ENCODE results near the gene THSD4. TPM values are rescaled to one million over a fixed set of nuclear protein-coding genes. Genes with fewer than 3 reads are reported as not detected.

The THSD4 gene
- total and polyA plus RNA-seq, 2 of the 8 experiments (the other 6 are each of a cell fraction or from before 2014, with no cell fraction given): 2.5 to 6.2 TPM

DNA sequence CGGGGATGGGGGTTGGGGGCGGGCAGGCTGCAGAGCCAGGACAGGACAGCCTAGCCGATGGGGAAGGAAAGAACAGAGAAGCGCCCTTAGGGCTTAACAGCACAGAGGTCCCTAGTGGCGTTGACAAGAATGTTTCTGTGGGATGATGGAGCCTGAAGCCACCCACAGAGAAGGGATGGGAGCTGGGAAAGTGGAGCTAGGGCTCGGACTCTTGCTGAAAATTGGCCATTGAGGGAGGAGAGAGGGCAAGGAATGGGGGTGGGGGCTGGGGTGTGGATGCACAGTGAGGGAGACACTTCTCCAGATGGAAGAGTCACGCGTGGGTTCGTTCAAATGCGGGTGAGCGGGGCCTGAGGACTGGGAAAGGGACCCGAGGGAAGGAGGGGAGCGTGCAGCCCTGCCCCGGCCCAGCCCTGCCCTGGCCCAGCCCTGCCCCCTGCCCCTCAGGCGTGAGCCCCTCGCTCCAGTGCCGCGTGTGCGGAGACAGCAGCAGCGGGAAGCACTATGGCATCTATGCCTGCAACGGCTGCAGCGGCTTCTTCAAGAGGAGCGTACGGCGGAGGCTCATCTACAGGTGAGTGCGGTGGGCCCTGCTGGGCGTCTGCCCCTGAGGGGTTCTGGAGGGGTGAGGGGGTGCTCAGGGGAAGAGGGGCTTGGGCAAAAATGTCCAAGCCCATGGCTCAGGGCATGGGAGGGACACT lies 695.9 kb downstream of the THSD4 start:
- Histone ChIP-seq H3K27me3 (replicated peaks in 1 of 4; ENCODE audit: control insufficient read depth in 3 of 4, extremely low read depth in 1 of 4, insufficient read depth in 3 of 4, low read length in 3 of 4) (no peaks in the 10 kb centered on the region), H4K5ac (ENCODE audit: insufficient read length, low read depth, low read length) (no peak overlapping the region), H3K4me2 (ENCODE audit: insufficient read depth in 1 of 2, low read depth in 2 of 2, low read length in 2 of 2) (no peak overlapping the region), H3K56ac (replicated peaks; ENCODE audit: insufficient read length, low read depth, low read length) (no peak overlapping the region), H2BK20ac (ENCODE audit: low read length) (no peak overlapping the region), H2BK120ac (replicated peaks; ENCODE audit: low read depth, low read length) (no peak overlapping the region), H3K23me2 (ENCODE audit: low read depth, low read length) (peaks cover 4% of the 10 kb centered on the region; the same call in 1 of the 2 replicates), H2BK12ac (ENCODE audit: low read depth, low read length) (no peak overlapping the region), H4K20me1 (replicated peaks in 1 of 2; ENCODE audit: control insufficient read depth in 1 of 2, insufficient read depth in 2 of 2, low read length in 2 of 2) (no peaks in the 10 kb centered on the region), H4K8ac (ENCODE audit: extremely low read depth, insufficient read depth, low read length) (no peak overlapping the region), H3K23ac (ENCODE audit: insufficient read length) (no peak overlapping the region), H3K14ac (ENCODE audit: insufficient read length) (no peak overlapping the region), H3K4me3 (ENCODE audit: extremely low read depth in 1 of 4, insufficient read depth in 2 of 4, low read depth in 3 of 4, low read length in 4 of 4) (no peak overlapping the region), H3K79me2 (ENCODE audit: control insufficient read depth in 1 of 2, insufficient read depth in 2 of 2, low read length in 2 of 2) (no peaks in the 10 kb centered on the region), H2AFZ (ENCODE audit: low read length) (no peak overlapping the region), H3K27ac (ENCODE audit: low read depth, low read length) (no peak overlapping the region), H3K18ac (ENCODE audit: extremely low read depth, low read length) (no peak overlapping the region), H2BK15ac (ENCODE audit: low read length) (no peak overlapping the region), H3K4ac (replicated peaks; ENCODE audit: insufficient read length, low read depth, low read length) (no peak overlapping the region), H3K4me1 (replicated peaks in 1 of 4; ENCODE audit: control insufficient read depth in 3 of 4, insufficient read depth in 4 of 4, low read length in 3 of 4) (peaks cover 8 to 29% (median 22%) of the 10 kb centered on the region in 4 experiments), H2BK5ac (ENCODE audit: low read depth, low read length) (no peak overlapping the region), H3K9me3 (ENCODE audit: insufficient read depth in 2 of 2, low read depth in 1 of 2, low read length in 1 of 2) (no peaks in the 10 kb centered on the region), H3K9ac (replicated peaks in 1 of 4; ENCODE audit: extremely low read depth in 1 of 4, low read depth in 3 of 4, low read length in 3 of 4) (no peak overlapping the region), H3K36me3 (ENCODE audit: control insufficient read depth in 2 of 4, insufficient read depth in 4 of 4, low read length in 3 of 4) (no peaks in the 10 kb centered on the region), H3K79me1 (ENCODE audit: low read depth, low read length) (no peaks in the 10 kb centered on the region), H4K91ac (replicated peaks; ENCODE audit: insufficient read length, low read length) (no peak overlapping the region), H2AK5ac (ENCODE audit: low read depth, low read length) (no peak overlapping the region)
- POLR2A ChIA-PET (ENCODE audit: partially characterized antibody): no interaction called here
- CTCF ChIA-PET (ENCODE audit: partially characterized antibody): interaction anchor here (0.6 to 2.2 kb wide), 4 partner anchors 10 to 345 kb away, joined by 4 to 6 read pairs (median 4); no protein-coding TSS in a partner anchor
- WGBS, 2 experiments (ENCODE audit: extremely low coverage in 1 of 2, insufficient coverage in 1 of 2, insufficient read length in 1 of 2, insufficient replicate concordance in 2 of 2, low coverage in 1 of 2, low lambda C conversion rate in 2 of 2, missing lambda C conversion rate in 1 of 2): 93% methylated on average over 17 of the region's 27 CpGs; no CpG with 5 or more reads in 1 of the 2 experiments
- no peak for DNase-seq (ENCODE audit: low read depth in 1 of 2, low spot score in 2 of 2)
- FAIRE-seq: no peak
- no peak for TF ChIP-seq NRF1 (IDR thresholded peaks at IDR 0.05; ENCODE audit: low read depth, low read length)

All from H1 (cell line).